Measurements from ENCODE around the gene ANKS1A. TPM values are rescaled to one million over a fixed set of nuclear protein-coding genes. Genes with fewer than 3 reads are reported as not detected.

The ANKS1A gene
- total RNA-seq, 1 donor from 2014 or later = 33.5 TPM

DNA sequence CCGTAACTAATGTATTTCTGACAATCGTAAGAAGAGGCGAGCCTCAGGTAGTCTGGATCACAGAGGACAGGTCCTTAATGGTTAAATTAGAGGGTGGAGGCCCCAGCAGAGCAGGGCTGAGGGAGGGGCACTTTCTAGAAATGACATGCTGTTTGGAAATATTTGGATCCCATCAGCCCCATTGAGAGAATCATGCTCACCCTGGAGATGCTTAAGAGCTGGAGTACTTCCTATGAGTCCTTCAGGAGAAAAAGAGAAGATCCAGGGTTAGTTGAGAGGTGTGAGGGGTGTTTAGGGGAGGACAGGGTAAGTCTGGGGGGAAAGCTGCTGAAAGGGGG lies 129.1 kb downstream of the ANKS1A start:
- TF ChIP-seq, protein P1, sequence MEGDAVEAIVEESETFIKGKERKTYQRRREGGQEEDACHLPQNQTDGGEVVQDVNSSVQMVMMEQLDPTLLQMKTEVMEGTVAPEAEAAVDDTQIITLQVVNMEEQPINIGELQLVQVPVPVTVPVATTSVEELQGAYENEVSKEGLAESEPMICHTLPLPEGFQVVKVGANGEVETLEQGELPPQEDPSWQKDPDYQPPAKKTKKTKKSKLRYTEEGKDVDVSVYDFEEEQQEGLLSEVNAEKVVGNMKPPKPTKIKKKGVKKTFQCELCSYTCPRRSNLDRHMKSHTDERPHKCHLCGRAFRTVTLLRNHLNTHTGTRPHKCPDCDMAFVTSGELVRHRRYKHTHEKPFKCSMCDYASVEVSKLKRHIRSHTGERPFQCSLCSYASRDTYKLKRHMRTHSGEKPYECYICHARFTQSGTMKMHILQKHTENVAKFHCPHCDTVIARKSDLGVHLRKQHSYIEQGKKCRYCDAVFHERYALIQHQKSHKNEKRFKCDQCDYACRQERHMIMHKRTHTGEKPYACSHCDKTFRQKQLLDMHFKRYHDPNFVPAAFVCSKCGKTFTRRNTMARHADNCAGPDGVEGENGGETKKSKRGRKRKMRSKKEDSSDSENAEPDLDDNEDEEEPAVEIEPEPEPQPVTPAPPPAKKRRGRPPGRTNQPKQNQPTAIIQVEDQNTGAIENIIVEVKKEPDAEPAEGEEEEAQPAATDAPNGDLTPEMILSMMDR (IDR thresholded peaks at IDR 0.05; ENCODE audit: borderline replicate concordance) = no peak
- H3K4me3 ChIP-seq = peak overlapping the region; percentile 74

DNA sequence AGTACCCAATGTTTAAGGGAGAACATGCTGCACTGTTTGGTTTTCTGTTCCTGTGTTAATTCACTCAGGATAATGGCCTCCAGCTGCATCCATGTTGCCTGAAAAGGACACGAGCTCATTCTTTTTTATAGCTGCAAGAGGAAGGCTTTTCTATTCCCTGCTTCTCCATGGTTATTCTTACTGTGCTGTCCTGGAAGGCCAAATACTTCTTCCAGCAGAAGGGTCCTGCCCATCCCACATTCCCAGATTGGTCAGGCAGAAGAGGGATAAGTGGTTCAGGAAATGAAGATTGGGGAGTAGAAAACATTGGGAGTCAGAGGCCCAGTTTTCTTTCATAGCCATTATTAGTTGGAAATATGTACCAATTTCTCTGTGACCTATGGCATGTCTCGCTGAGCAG lies 129.7 kb downstream of the ANKS1A start:
- TF ChIP-seq, protein P1 (IDR thresholded peaks at IDR 0.05; ENCODE audit: borderline replicate concordance) = no peak
- Histone ChIP-seq H3K36me3 (peaks cover 9% of the 10 kb centered on the region), H3K9me3 (replicated peaks) (no peaks in the 10 kb centered on the region), H3K4me1 (peaks cover 98% of the 10 kb centered on the region), H3K27ac (replicated peaks) (peak overlapping the region; percentile 96), H3K4me3 (peak overlapping the region; percentile 74), H3K27me3 (ENCODE audit: low read depth) (no peaks in the 10 kb centered on the region)
- DNase-seq = no peak
- intact Hi-C loops (cut with micrococcal nuclease) = no loop called here

More for the DNA sequence above, 129.1 kb downstream of the ANKS1A start:
- Histone ChIP-seq H3K36me3 (peaks cover 9% of the 10 kb centered on the region), H3K4me1 (peaks cover 92% of the 10 kb centered on the region), H3K9me3 (replicated peaks) (no peaks in the 10 kb centered on the region), H3K27ac (replicated peaks) (peak overlapping the region; percentile 96), H3K27me3 (ENCODE audit: low read depth) (no peaks in the 10 kb centered on the region)
- intact Hi-C loops (cut with micrococcal nuclease) = no loop called here
- no peak for DNase-seq

DNA sequence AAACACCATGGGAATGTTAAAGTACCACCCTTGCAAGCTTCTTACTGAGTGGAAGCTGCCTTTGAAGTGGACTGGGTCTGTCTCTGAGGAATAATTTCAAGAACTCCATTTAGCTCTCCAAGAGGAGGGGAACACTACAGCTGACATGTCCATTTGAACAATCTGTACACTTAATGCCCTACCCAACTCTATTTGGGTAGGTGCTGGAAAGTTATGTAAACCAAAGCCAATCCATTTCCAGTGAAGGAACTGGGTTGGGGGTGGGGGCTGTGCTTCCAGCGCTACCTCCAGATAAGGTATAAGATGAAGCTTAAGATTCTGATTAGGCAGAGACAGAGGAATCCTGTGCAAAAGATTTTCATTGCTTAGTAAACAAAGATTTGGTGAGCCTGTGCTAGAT lies 130.1 kb downstream of the ANKS1A start:
- H3K4me3 ChIP-seq = peak overlapping the region; percentile 74
- no peak for DNase-seq
- no peaks in the 10 kb centered on the region for H3K9me3 ChIP-seq (replicated peaks)
- intact Hi-C loops (cut with micrococcal nuclease) = no loop called here
- H3K4me1 ChIP-seq = peaks cover 99% of the 10 kb centered on the region
- peaks cover 9% of the 10 kb centered on the region for H3K36me3 ChIP-seq
- peak overlapping the region; percentile 96 for H3K27ac ChIP-seq (replicated peaks)
- TF ChIP-seq, protein P1 (IDR thresholded peaks at IDR 0.05; ENCODE audit: borderline replicate concordance) = no peak
- H3K27me3 ChIP-seq (ENCODE audit: low read depth) = no peaks in the 10 kb centered on the region

DNA sequence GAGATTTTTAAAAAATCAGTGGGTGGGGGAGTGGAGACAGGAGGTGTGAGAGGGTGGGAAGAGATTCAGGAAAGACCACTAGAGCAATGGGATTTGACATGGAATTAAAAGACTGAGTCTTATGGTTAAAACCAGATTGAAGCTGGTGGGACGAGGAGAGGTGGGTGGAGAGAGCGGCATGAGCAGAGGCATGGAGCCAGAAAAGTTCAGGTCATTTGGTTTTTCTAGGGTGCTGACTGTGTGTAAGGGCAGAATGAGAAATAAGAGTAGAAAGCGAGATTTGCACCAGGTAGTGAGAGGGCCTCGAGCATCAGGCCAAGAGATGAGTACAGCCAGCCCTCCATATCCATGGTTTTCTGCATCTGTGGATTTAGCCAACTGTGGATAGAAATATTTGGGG lies 130.8 kb downstream of the ANKS1A start:
- H3K36me3 ChIP-seq = peaks cover 9% of the 10 kb centered on the region
- TF ChIP-seq, protein P1 (IDR thresholded peaks at IDR 0.05; ENCODE audit: borderline replicate concordance) = no peak
- peak overlapping the region; percentile 96 for H3K27ac ChIP-seq (replicated peaks)
- H3K4me1 ChIP-seq = peaks cover 99% of the 10 kb centered on the region
- no peak for DNase-seq
- intact Hi-C loops (cut with micrococcal nuclease) = loop anchor here (5.0 kb wide), 1 partner anchor 42 kb away; no protein-coding TSS in a partner anchor
- no peaks in the 10 kb centered on the region for H3K27me3 ChIP-seq (ENCODE audit: low read depth)
- no peaks in the 10 kb centered on the region for H3K9me3 ChIP-seq (replicated peaks)
- H3K4me3 ChIP-seq = peak overlapping the region; percentile 74

DNA sequence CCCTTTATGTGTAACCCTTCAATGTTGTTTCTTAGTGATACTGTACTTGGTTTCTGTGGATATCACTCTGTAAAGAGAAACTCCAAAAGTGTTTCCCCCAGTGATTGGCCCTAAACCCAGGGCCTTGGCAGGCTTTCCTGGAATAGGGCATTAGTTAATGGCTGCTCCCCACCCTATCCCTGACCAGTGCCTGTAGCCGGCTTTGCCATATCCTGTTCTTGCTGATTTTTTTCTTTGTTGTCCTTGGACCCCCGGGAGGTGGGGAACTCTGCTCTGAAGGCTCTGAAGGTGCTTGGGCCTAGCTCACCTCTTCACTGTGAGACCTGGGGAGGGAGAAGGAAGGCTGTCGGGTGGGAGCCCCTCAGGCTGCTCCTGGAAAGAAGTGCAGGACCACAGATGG lies 131.9 kb downstream of the ANKS1A start:
- peak overlapping the region; percentile 96 for H3K27ac ChIP-seq (replicated peaks)
- H3K9me3 ChIP-seq (replicated peaks) = no peaks in the 10 kb centered on the region
- TF ChIP-seq, protein P1 (IDR thresholded peaks at IDR 0.05; ENCODE audit: borderline replicate concordance) = no peak
- peak overlapping the region; percentile 74 for H3K4me3 ChIP-seq
- H3K27me3 ChIP-seq (ENCODE audit: low read depth) = no peaks in the 10 kb centered on the region
- DNase-seq = peak; percentile 41
- peaks cover 9% of the 10 kb centered on the region for H3K36me3 ChIP-seq
- peaks cover 99% of the 10 kb centered on the region for H3K4me1 ChIP-seq
- intact Hi-C loops (cut with micrococcal nuclease) = loop anchor here (5.0 kb wide), 1 partner anchor 41 kb away; no protein-coding TSS in a partner anchor
